Measurements from ENCODE around the gene PPM1D. TPM values are rescaled to one million over a fixed set of nuclear protein-coding genes. Genes with fewer than 3 reads are reported as not detected.

The PPM1D gene
- total and polyA plus RNA-seq, 5 donors, result 3.3 to 10.0 (median 8.6) TPM

- Histone ChIP-seq H3K4me1 (ENCODE audit: control insufficient read depth, insufficient read depth, low read length) (no peaks in the 10 kb centered on the region), H3K27me3 (ENCODE audit: control insufficient read depth, insufficient read depth) (no peaks in the 10 kb centered on the region), H3K4me3 (ENCODE audit: low read length) (no peak overlapping the region), H3K9me3 (ENCODE audit: control insufficient read depth, low read length) (no peaks in the 10 kb centered on the region), H3K27ac (ENCODE audit: low read length) (no peak overlapping the region)
- 45% methylated on average over 3 of the region's 3 CpGs for WGBS
- ATAC-seq (no peak), DNase-seq (no peak)
- intact Hi-C loops (cut with DNase I), result loop anchor here in 1 of 4 donors (10.0 kb wide), 1 partner anchor 54 kb away; no protein-coding TSS in a partner anchor
Measured at GRCh38 chr17:60618854-60619526, 19.0 kb downstream of the PPM1D start.

GRCh38 chr17:60622961-60623360, 23.0 kb downstream of the PPM1D start:
- 95% methylated on average over 2 of the region's 2 CpGs for WGBS
- no peak overlapping the region for H3K27ac ChIP-seq (ENCODE audit: low read length)
- no peak overlapping the region for H3K4me3 ChIP-seq (ENCODE audit: low read length)
- H3K27me3 ChIP-seq (ENCODE audit: control insufficient read depth, insufficient read depth), result no peaks in the 10 kb centered on the region
- ATAC-seq, result no peak
- DNase-seq, result no peak
- H3K4me1 ChIP-seq (ENCODE audit: control insufficient read depth, insufficient read depth, low read length), result no peaks in the 10 kb centered on the region
- intact Hi-C loops (cut with DNase I), result no loop called here
- H3K9me3 ChIP-seq (ENCODE audit: control insufficient read depth, low read length), result no peaks in the 10 kb centered on the region

- WGBS, result 86% methylated on average over 9 of the region's 9 CpGs
- H3K27ac ChIP-seq (ENCODE audit: low read length), result no peak overlapping the region
- no peaks in the 10 kb centered on the region for H3K4me1 ChIP-seq (ENCODE audit: control insufficient read depth, insufficient read depth, low read length)
- no peak overlapping the region for H3K4me3 ChIP-seq (ENCODE audit: low read length)
- intact Hi-C loops (cut with DNase I), result no loop called here
- no peak for ATAC-seq
- no peak for DNase-seq
- no peaks in the 10 kb centered on the region for H3K9me3 ChIP-seq (ENCODE audit: control insufficient read depth, low read length)
- no peaks in the 10 kb centered on the region for H3K27me3 ChIP-seq (ENCODE audit: control insufficient read depth, insufficient read depth)
Measured at GRCh38 chr17:60623415-60623814, 23.4 kb downstream of the PPM1D start.

- Histone ChIP-seq H3K9me3 (ENCODE audit: control insufficient read depth, low read length) (no peaks in the 10 kb centered on the region), H3K27ac (ENCODE audit: low read length) (no peak overlapping the region), H3K4me3 (ENCODE audit: low read length) (no peak overlapping the region), H3K4me1 (ENCODE audit: control insufficient read depth, insufficient read depth, low read length) (no peaks in the 10 kb centered on the region), H3K27me3 (ENCODE audit: control insufficient read depth, insufficient read depth) (no peaks in the 10 kb centered on the region)
- whole genome bisulfite sequencing, result 90% methylated on average over 2 of the region's 2 CpGs
- ATAC-seq (no peak), DNase-seq (no peak)
- intact Hi-C loops (cut with DNase I), result no loop called here
Measured at GRCh38 chr17:60627124-60627523, 27.1 kb downstream of the PPM1D start.

GRCh38 chr17:60628252-60628889, 28.4 kb downstream of the PPM1D start:
- 90% methylated on average over 6 of the region's 6 CpGs for WGBS
- H3K4me1 ChIP-seq (ENCODE audit: control insufficient read depth, insufficient read depth, low read length), result no peaks in the 10 kb centered on the region
- no peak overlapping the region for H3K4me3 ChIP-seq (ENCODE audit: low read length)
- H3K27me3 ChIP-seq (ENCODE audit: control insufficient read depth, insufficient read depth), result no peaks in the 10 kb centered on the region
- no peak for DNase-seq
- no peak for ATAC-seq
- H3K27ac ChIP-seq (ENCODE audit: low read length), result no peak overlapping the region
- H3K9me3 ChIP-seq (ENCODE audit: control insufficient read depth, low read length), result no peaks in the 10 kb centered on the region
- intact Hi-C loops (cut with DNase I), result no loop called here

- ATAC-seq (no peak), DNase-seq (no peak)
- Histone ChIP-seq H3K27ac (ENCODE audit: low read length) (no peak overlapping the region), H3K9me3 (ENCODE audit: control insufficient read depth, low read length) (no peaks in the 10 kb centered on the region), H3K4me1 (ENCODE audit: control insufficient read depth, insufficient read depth, low read length) (no peaks in the 10 kb centered on the region), H3K4me3 (ENCODE audit: low read length) (no peak overlapping the region), H3K27me3 (ENCODE audit: control insufficient read depth, insufficient read depth) (no peaks in the 10 kb centered on the region)
- WGBS, result 89% methylated on average over 2 of the region's 2 CpGs
- intact Hi-C loops (cut with DNase I), result no loop called here
Measured at GRCh38 chr17:60629120-60629519, 29.1 kb downstream of the PPM1D start.

- intact Hi-C loops (cut with DNase I), result loop anchor here in 2 of 4 donors (10.0 kb wide), 2 partner anchors 46 to 56 kb away; no protein-coding TSS in a partner anchor
- Histone ChIP-seq H3K4me3 (ENCODE audit: low read length) (no peak overlapping the region), H3K4me1 (ENCODE audit: control insufficient read depth, insufficient read depth, low read length) (no peaks in the 10 kb centered on the region), H3K9me3 (ENCODE audit: control insufficient read depth, low read length) (no peaks in the 10 kb centered on the region), H3K27ac (ENCODE audit: low read length) (no peak overlapping the region), H3K27me3 (ENCODE audit: control insufficient read depth, insufficient read depth) (no peaks in the 10 kb centered on the region)
- no peak for ATAC-seq
- DNase-seq, result peak in 2 of 3 donors; percentile 24 to 75
- WGBS, result 56% methylated on average over 5 of the region's 5 CpGs
Measured at GRCh38 chr17:60630352-60630751, 30.4 kb downstream of the PPM1D start.

- H3K4me3 ChIP-seq (ENCODE audit: low read length), result no peak overlapping the region
- no peak for DNase-seq
- no peaks in the 10 kb centered on the region for H3K4me1 ChIP-seq (ENCODE audit: control insufficient read depth, insufficient read depth, low read length)
- 94% methylated on average over 6 of the region's 6 CpGs for WGBS
- H3K9me3 ChIP-seq (ENCODE audit: control insufficient read depth, low read length), result no peaks in the 10 kb centered on the region
- H3K27me3 ChIP-seq (ENCODE audit: control insufficient read depth, insufficient read depth), result no peaks in the 10 kb centered on the region
- H3K27ac ChIP-seq (ENCODE audit: low read length), result no peak overlapping the region
- no peak for ATAC-seq
- intact Hi-C loops (cut with DNase I), result loop anchor here in 2 of 4 donors (10.0 kb wide), 2 partner anchors 46 to 56 kb away; no protein-coding TSS in a partner anchor
Measured at GRCh38 chr17:60631119-60631518, 31.1 kb downstream of the PPM1D start.

GRCh38 chr17:60637683-60638082, 37.7 kb downstream of the PPM1D start:
- no peaks in the 10 kb centered on the region for H3K27me3 ChIP-seq (ENCODE audit: control insufficient read depth, insufficient read depth)
- H3K4me3 ChIP-seq (ENCODE audit: low read length), result no peak overlapping the region
- H3K27ac ChIP-seq (ENCODE audit: low read length), result no peak overlapping the region
- DNase-seq, result no peak
- no peak for ATAC-seq
- H3K4me1 ChIP-seq (ENCODE audit: control insufficient read depth, insufficient read depth, low read length), result peaks cover 3% of the 10 kb centered on the region
- intact Hi-C loops (cut with DNase I), result loop anchor here in 3 of 4 donors (5.0 to 10.0 kb wide), 3 partner anchors 53 to 63 kb away; no protein-coding TSS in a partner anchor
- WGBS, result 87% methylated on average over 2 of the region's 2 CpGs
- H3K9me3 ChIP-seq (ENCODE audit: control insufficient read depth, low read length), result no peaks in the 10 kb centered on the region

GRCh38 chr17:60639019-60639330, 39.0 kb downstream of the PPM1D start:
- H3K27ac ChIP-seq (ENCODE audit: low read length), result no peak overlapping the region
- no peak overlapping the region for H3K4me3 ChIP-seq (ENCODE audit: low read length)
- intact Hi-C loops (cut with DNase I), result loop anchor here in 3 of 4 donors (5.0 to 10.0 kb wide), 3 partner anchors 54 to 64 kb away; no protein-coding TSS in a partner anchor
- H3K9me3 ChIP-seq (ENCODE audit: control insufficient read depth, low read length), result no peaks in the 10 kb centered on the region
- DNase-seq (no peak), ATAC-seq (no peak)
- no peaks in the 10 kb centered on the region for H3K27me3 ChIP-seq (ENCODE audit: control insufficient read depth, insufficient read depth)
- 85% methylated on average over 4 of the region's 4 CpGs for WGBS
- peaks cover 3% of the 10 kb centered on the region for H3K4me1 ChIP-seq (ENCODE audit: control insufficient read depth, insufficient read depth, low read length)

- intact Hi-C loops (cut with DNase I), result no loop called here
Measured at GRCh38 chr17:60640503-60640902, 40.5 kb downstream of the PPM1D start.

More at GRCh38 chr17:60640503-60640902, 40.5 kb downstream of the PPM1D start:
- ATAC-seq (no peak), DNase-seq (no peak)
- Histone ChIP-seq H3K4me3 (ENCODE audit: low read length) (no peak overlapping the region), H3K9me3 (ENCODE audit: control insufficient read depth, low read length) (no peaks in the 10 kb centered on the region), H3K27ac (ENCODE audit: low read length) (no peak overlapping the region), H3K4me1 (ENCODE audit: control insufficient read depth, insufficient read depth, low read length) (peaks cover 3% of the 10 kb centered on the region), H3K27me3 (ENCODE audit: control insufficient read depth, insufficient read depth) (no peaks in the 10 kb centered on the region)
- 91% methylated on average over 2 of the region's 2 CpGs for WGBS
